ENCODE measurements around the gene APLP1. TPM values are rescaled to one million over a fixed set of nuclear protein-coding genes. Genes with fewer than 3 reads are reported as not detected.
"Not testable (repeated sequence)": the region's sequence is repeated elsewhere in the genome, so short reads cannot be mapped to it uniquely, and the experiment has no call there.

Gene APLP1
- total RNA-seq, 1 donor from 2014 or later, result 143 TPM

DNA sequence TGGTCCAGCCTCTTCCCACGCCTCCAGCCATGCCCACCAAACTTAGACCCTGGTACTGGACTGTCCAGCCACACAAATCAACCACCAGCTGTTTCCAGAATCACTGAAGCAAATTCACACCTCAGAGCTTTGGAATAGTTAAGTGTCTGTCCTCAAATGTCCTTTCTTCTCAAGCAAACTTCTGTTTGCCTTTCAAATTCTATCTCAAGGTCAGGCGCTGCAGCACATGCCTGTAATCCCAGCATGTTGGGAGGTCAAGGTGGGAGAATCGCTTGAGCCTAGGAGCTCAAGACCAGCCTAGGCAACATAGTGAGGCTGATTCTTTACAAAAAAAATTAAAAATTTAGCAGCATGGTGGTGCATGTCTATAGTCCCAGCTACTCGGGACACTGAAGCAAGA, 36.3 kb upstream of the APLP1 start:
- TF ChIP-seq, protein P1, sequence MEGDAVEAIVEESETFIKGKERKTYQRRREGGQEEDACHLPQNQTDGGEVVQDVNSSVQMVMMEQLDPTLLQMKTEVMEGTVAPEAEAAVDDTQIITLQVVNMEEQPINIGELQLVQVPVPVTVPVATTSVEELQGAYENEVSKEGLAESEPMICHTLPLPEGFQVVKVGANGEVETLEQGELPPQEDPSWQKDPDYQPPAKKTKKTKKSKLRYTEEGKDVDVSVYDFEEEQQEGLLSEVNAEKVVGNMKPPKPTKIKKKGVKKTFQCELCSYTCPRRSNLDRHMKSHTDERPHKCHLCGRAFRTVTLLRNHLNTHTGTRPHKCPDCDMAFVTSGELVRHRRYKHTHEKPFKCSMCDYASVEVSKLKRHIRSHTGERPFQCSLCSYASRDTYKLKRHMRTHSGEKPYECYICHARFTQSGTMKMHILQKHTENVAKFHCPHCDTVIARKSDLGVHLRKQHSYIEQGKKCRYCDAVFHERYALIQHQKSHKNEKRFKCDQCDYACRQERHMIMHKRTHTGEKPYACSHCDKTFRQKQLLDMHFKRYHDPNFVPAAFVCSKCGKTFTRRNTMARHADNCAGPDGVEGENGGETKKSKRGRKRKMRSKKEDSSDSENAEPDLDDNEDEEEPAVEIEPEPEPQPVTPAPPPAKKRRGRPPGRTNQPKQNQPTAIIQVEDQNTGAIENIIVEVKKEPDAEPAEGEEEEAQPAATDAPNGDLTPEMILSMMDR (conservative IDR thresholded peaks at IDR 0.05), result no peak
- Mint-ChIP-seq H3K9me3 (no peaks in the 10 kb centered on the region), H3K27me3 (ENCODE audit: low read depth) (peaks cover 81% of the 10 kb centered on the region), H3K27ac (ENCODE audit: unreplicated experiment) (no peak overlapping the region), H3K36me3 (ENCODE audit: low read depth) (no peaks in the 10 kb centered on the region), H3K4me1 (no peaks in the 10 kb centered on the region), H3K4me3 (no peak overlapping the region)
- no peak for DNase-seq (ENCODE audit: low read depth, low spot score)

DNA sequence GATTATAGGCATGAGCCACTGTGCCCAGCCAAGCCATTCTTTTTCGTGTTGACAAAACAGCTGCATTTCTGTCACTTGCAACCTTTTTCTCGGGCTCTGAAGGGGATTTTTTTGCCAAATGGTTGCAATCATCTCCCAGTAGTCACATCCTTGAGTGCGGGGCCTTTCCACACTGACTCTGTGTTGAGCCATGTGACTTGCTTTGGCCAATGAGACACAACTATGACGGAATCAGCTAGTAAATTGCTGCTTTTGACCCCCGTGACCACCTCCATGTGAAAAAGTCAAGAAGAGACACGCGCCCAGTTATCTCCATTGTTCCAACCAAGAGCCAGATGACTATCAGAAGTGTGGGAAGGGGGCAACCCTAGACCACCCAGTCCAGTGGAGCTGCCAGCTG, 34.4 kb upstream of the APLP1 start:
- Mint-ChIP-seq H3K27me3 (ENCODE audit: low read depth) (peaks cover 74% of the 10 kb centered on the region), H3K9me3 (no peaks in the 10 kb centered on the region), H3K4me1 (no peaks in the 10 kb centered on the region), H3K27ac (ENCODE audit: unreplicated experiment) (no peak overlapping the region), H3K36me3 (ENCODE audit: low read depth) (no peaks in the 10 kb centered on the region), H3K4me3 (no peak overlapping the region)
- no peak for DNase-seq (ENCODE audit: low read depth, low spot score)
- TF ChIP-seq, protein P1 (conservative IDR thresholded peaks at IDR 0.05), result no peak

DNA sequence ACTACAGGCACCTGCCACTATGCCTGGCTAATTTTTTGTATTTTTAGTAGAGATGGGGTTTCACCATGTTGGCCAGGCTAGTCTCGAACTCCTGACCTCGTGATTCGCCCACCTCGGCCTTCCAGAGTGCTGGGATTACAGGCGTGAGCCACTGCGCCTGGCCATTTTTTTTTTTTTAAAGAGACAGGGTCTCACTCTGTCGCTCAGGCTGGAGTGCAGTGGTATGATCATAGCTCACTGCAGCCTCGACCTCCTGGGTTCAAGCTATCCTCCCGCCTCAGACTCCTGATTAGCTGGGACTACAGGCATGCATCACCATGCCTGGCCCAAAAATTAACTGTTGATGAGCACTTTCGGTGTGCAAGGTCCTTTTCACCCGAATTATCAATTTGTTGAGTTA, 32.3 kb upstream of the APLP1 start:
- H3K27ac Mint-ChIP-seq (ENCODE audit: unreplicated experiment); H3K9me3 Mint-ChIP-seq; DNase-seq (ENCODE audit: low read depth, low spot score); H3K36me3 Mint-ChIP-seq (ENCODE audit: low read depth); H3K4me1 Mint-ChIP-seq; H3K4me3 Mint-ChIP-seq: not testable (repeated sequence)
- H3K27me3 Mint-ChIP-seq (ENCODE audit: low read depth), result peaks cover 66% of the 10 kb centered on the region

DNA sequence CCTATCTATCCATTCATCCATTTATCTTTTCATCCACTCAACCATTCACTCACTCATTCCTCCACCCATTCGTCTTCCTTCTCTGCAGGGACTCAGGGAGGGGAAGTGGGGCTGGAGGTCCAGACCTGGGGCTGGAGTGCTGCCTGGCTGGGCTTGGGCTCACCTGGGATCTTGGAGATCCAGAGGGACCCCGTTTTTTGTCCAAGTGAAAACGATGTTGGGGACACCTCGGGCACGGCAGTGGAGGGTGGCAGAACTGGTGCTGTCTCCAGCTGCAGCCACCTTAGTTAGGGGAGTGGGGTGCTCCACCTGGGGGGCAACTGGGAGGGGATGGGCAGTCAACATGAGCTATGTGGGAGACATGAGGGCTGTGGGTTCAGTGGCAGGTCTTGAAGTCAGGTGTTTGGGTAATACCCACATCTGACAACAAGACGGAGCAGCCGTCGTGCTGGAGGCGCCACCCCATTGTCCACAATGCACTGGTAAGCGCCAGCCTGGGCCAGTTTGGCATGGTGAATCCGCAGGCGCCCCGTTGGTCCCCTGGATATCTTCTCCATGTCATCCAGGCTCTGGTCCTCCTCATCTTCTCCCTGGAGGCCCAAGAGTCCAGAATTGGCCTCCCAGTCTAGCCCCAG, 26.3 kb upstream of the APLP1 start:
- Mint-ChIP-seq H3K27me3 (ENCODE audit: low read depth) (peaks cover 78% of the 10 kb centered on the region), H3K9me3 (peaks cover 8% of the 10 kb centered on the region), H3K36me3 (ENCODE audit: low read depth) (peaks cover 2% of the 10 kb centered on the region), H3K4me3 (no peak overlapping the region), H3K4me1 (peaks cover 15% of the 10 kb centered on the region), H3K27ac (ENCODE audit: unreplicated experiment) (no peak overlapping the region)
- TF ChIP-seq, protein P1 (conservative IDR thresholded peaks at IDR 0.05), result no peak
- DNase-seq (ENCODE audit: low read depth, low spot score), result no peak

DNA sequence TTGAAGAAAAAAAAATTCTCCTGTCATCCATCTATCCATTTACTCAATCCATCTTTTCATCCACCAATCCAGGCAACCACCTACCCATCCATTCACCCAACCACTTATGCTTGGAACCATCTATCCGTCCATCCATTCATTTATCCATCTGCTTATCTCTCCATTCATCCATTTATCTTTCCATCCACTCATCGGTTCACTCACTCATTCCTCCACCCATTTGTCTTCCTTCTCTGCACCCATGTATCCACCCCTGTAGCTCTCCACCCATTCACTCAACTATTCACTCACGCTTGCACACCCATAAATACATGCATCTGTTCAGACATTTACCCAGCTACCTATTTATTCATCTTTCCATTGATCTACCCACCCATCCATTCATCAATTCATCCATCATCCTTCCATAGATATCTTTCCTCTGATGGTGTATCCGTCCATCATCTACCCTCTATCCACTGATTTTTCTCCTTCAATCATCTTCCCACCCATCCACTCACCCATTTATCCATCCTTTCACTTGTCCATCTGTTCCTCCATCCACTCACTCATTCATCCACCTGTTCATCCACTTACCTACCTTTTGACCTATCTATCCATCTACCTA, 25.6 kb upstream of the APLP1 start:
- H3K27me3 Mint-ChIP-seq (ENCODE audit: low read depth), result peaks cover 79% of the 10 kb centered on the region
- no peak for DNase-seq (ENCODE audit: low read depth, low spot score)
- peaks cover 8% of the 10 kb centered on the region for H3K9me3 Mint-ChIP-seq
- TF ChIP-seq, protein P1 (conservative IDR thresholded peaks at IDR 0.05), result no peak
- peaks cover 15% of the 10 kb centered on the region for H3K4me1 Mint-ChIP-seq
- peaks cover 2% of the 10 kb centered on the region for H3K36me3 Mint-ChIP-seq (ENCODE audit: low read depth)
- H3K4me3 Mint-ChIP-seq, result no peak overlapping the region
- H3K27ac Mint-ChIP-seq (ENCODE audit: unreplicated experiment), result no peak overlapping the region

DNA sequence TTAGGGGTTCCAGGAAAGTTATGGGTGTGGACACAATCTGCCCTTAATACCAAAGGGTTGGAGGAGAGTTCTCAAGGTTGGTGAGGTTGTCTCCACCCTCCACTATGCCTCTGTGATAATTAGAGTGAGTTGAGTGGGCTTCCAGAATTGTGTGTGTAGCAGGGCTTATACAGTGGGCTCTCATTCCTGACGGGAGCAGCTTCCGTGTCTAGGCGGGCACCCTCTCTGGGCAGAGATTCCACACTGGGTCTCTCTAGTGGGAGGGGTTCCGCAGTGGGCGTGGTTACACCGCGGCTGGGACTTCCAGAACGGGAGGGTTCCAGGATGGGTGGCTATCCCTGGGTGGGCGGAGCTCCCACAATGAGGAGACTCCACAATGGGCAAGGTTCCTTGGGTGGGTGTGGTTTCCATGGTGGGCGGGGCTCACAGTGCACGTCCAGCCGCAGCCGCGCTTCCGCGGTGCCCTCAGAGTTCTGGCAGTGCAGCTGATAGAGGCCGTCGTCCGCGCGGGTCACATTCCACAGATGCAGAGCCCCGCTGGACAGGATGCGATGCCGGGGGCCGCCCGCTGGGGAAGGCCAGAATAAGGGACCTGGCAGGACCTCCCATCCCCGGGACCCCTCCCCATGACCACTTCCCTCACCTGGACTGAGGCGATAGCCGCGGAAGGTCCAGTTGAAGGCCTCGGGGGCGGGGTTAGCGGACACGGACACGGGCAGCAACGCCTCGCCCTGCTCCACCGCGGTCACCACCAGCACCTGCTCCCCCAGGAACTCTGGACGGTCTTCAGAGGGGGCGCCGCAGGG, 24.5 kb upstream of the APLP1 start:
- TF ChIP-seq, protein P1 (conservative IDR thresholded peaks at IDR 0.05), result no peak
- no peak for DNase-seq (ENCODE audit: low read depth, low spot score)
- Mint-ChIP-seq H3K27ac (ENCODE audit: unreplicated experiment) (no peak overlapping the region), H3K9me3 (peaks cover 8% of the 10 kb centered on the region), H3K4me3 (no peak overlapping the region), H3K36me3 (ENCODE audit: low read depth) (peaks cover 2% of the 10 kb centered on the region), H3K27me3 (ENCODE audit: low read depth) (peaks cover 89% of the 10 kb centered on the region), H3K4me1 (peaks cover 15% of the 10 kb centered on the region)
